ENCODE measurements around the gene CDH2.

The CDH2 gene

GRCh38 chr18:28018351-28018750 lies 158.6 kb downstream of the CDH2 start:
- Histone ChIP-seq H3K4me3 (ENCODE audit: insufficient read length, low read depth) (no peak overlapping the region), H3K9me3 (ENCODE audit: insufficient read depth, low read length) (no peaks in the 10 kb centered on the region), H3K36me3 (ENCODE audit: insufficient read depth, insufficient read length, low read length) (no peaks in the 10 kb centered on the region), H3K27me3 (ENCODE audit: insufficient read depth, insufficient read length) (no peaks in the 10 kb centered on the region), H3K4me1 (ENCODE audit: insufficient read depth, insufficient read length) (no peaks in the 10 kb centered on the region), H3K9ac (ENCODE audit: insufficient read length, low read depth) (no peak overlapping the region)
- DNase-seq (ENCODE audit: low read depth, low spot score) = no peak
- TF ChIP-seq ZNF274 (IDR thresholded peaks at IDR 0.05; ENCODE audit: low read depth, low read length) = no peak
- TF ChIP-seq SUZ12 (IDR thresholded peaks at IDR 0.05; ENCODE audit: extremely low read depth, insufficient read depth, insufficient read length) = no peak
- TF ChIP-seq YY1 (IDR thresholded peaks at IDR 0.05; ENCODE audit: insufficient read depth, insufficient read length) = no peak

- no peaks in the 10 kb centered on the region for H3K27me3 ChIP-seq (ENCODE audit: insufficient read depth, insufficient read length)
- H3K9ac ChIP-seq (ENCODE audit: insufficient read length, low read depth) = no peak overlapping the region
- no peaks in the 10 kb centered on the region for H3K4me1 ChIP-seq (ENCODE audit: insufficient read depth, insufficient read length)
- no peaks in the 10 kb centered on the region for H3K9me3 ChIP-seq (ENCODE audit: insufficient read depth, low read length)
- no peaks in the 10 kb centered on the region for H3K36me3 ChIP-seq (ENCODE audit: insufficient read depth, insufficient read length, low read length)
- no peak for DNase-seq (ENCODE audit: low read depth, low spot score)
- TF ChIP-seq SUZ12 (IDR thresholded peaks at IDR 0.05; ENCODE audit: extremely low read depth, insufficient read depth, insufficient read length) (no peak), ZNF274 (IDR thresholded peaks at IDR 0.05; ENCODE audit: low read depth, low read length) (no peak), YY1 (IDR thresholded peaks at IDR 0.05; ENCODE audit: insufficient read depth, insufficient read length) (no peak)
- H3K4me3 ChIP-seq (ENCODE audit: insufficient read length, low read depth) = no peak overlapping the region
Measured at GRCh38 chr18:28015671-28016070, 161.3 kb downstream of the CDH2 start.

GRCh38 chr18:28013066-28013465 lies 163.9 kb downstream of the CDH2 start:
- Histone ChIP-seq H3K36me3 (ENCODE audit: insufficient read depth, insufficient read length, low read length) (no peaks in the 10 kb centered on the region), H3K9ac (ENCODE audit: insufficient read length, low read depth) (no peak overlapping the region), H3K9me3 (ENCODE audit: insufficient read depth, low read length) (no peaks in the 10 kb centered on the region), H3K4me3 (ENCODE audit: insufficient read length, low read depth) (no peak overlapping the region), H3K27me3 (ENCODE audit: insufficient read depth, insufficient read length) (no peaks in the 10 kb centered on the region), H3K4me1 (ENCODE audit: insufficient read depth, insufficient read length) (no peaks in the 10 kb centered on the region)
- DNase-seq (ENCODE audit: low read depth, low spot score) = no peak
- TF ChIP-seq YY1 (IDR thresholded peaks at IDR 0.05; ENCODE audit: insufficient read depth, insufficient read length) (no peak), ZNF274 (IDR thresholded peaks at IDR 0.05; ENCODE audit: low read depth, low read length) (no peak), SUZ12 (IDR thresholded peaks at IDR 0.05; ENCODE audit: extremely low read depth, insufficient read depth, insufficient read length) (no peak)

GRCh38 chr18:28012336-28012735 lies 164.6 kb downstream of the CDH2 start:
- Histone ChIP-seq H3K9me3 (ENCODE audit: insufficient read depth, low read length) (no peaks in the 10 kb centered on the region), H3K4me3 (ENCODE audit: insufficient read length, low read depth) (no peak overlapping the region), H3K9ac (ENCODE audit: insufficient read length, low read depth) (no peak overlapping the region), H3K27me3 (ENCODE audit: insufficient read depth, insufficient read length) (no peaks in the 10 kb centered on the region), H3K4me1 (ENCODE audit: insufficient read depth, insufficient read length) (no peaks in the 10 kb centered on the region), H3K36me3 (ENCODE audit: insufficient read depth, insufficient read length, low read length) (no peaks in the 10 kb centered on the region)
- TF ChIP-seq SUZ12 (IDR thresholded peaks at IDR 0.05; ENCODE audit: extremely low read depth, insufficient read depth, insufficient read length) (no peak), YY1 (IDR thresholded peaks at IDR 0.05; ENCODE audit: insufficient read depth, insufficient read length) (no peak), ZNF274 (IDR thresholded peaks at IDR 0.05; ENCODE audit: low read depth, low read length) (no peak)
- DNase-seq (ENCODE audit: low read depth, low spot score) = no peak

GRCh38 chr18:28009589-28009988 lies 167.3 kb downstream of the CDH2 start:
- TF ChIP-seq YY1 (IDR thresholded peaks at IDR 0.05; ENCODE audit: insufficient read depth, insufficient read length) = no peak
- TF ChIP-seq ZNF274 (IDR thresholded peaks at IDR 0.05; ENCODE audit: low read depth, low read length) = no peak
- TF ChIP-seq SUZ12 (IDR thresholded peaks at IDR 0.05; ENCODE audit: extremely low read depth, insufficient read depth, insufficient read length) = no peak
- H3K36me3 ChIP-seq (ENCODE audit: insufficient read depth, insufficient read length, low read length) = no peaks in the 10 kb centered on the region

GRCh38 chr18:28007841-28008240 lies 169.1 kb downstream of the CDH2 start:
- Histone ChIP-seq H3K4me3 (ENCODE audit: insufficient read length, low read depth) (no peak overlapping the region), H3K27me3 (ENCODE audit: insufficient read depth, insufficient read length) (no peaks in the 10 kb centered on the region), H3K36me3 (ENCODE audit: insufficient read depth, insufficient read length, low read length) (no peaks in the 10 kb centered on the region), H3K9ac (ENCODE audit: insufficient read length, low read depth) (no peak overlapping the region), H3K4me1 (ENCODE audit: insufficient read depth, insufficient read length) (no peaks in the 10 kb centered on the region), H3K9me3 (ENCODE audit: insufficient read depth, low read length) (no peaks in the 10 kb centered on the region)
- TF ChIP-seq ZNF274 (IDR thresholded peaks at IDR 0.05; ENCODE audit: low read depth, low read length) = no peak
- no peak for TF ChIP-seq SUZ12 (IDR thresholded peaks at IDR 0.05; ENCODE audit: extremely low read depth, insufficient read depth, insufficient read length)
- no peak for TF ChIP-seq YY1 (IDR thresholded peaks at IDR 0.05; ENCODE audit: insufficient read depth, insufficient read length)
- DNase-seq (ENCODE audit: low read depth, low spot score) = no peak

More at GRCh38 chr18:28009589-28009988, 167.3 kb downstream of the CDH2 start:
- Histone ChIP-seq H3K9me3 (ENCODE audit: insufficient read depth, low read length) (no peaks in the 10 kb centered on the region), H3K9ac (ENCODE audit: insufficient read length, low read depth) (no peak overlapping the region), H3K4me3 (ENCODE audit: insufficient read length, low read depth) (no peak overlapping the region), H3K4me1 (ENCODE audit: insufficient read depth, insufficient read length) (no peaks in the 10 kb centered on the region), H3K27me3 (ENCODE audit: insufficient read depth, insufficient read length) (no peaks in the 10 kb centered on the region)
- no peak for DNase-seq (ENCODE audit: low read depth, low spot score)

- no peaks in the 10 kb centered on the region for H3K9me3 ChIP-seq (ENCODE audit: insufficient read depth, low read length)
- no peak for DNase-seq (ENCODE audit: low read depth, low spot score)
- no peak for TF ChIP-seq YY1 (IDR thresholded peaks at IDR 0.05; ENCODE audit: insufficient read depth, insufficient read length)
- TF ChIP-seq ZNF274 (IDR thresholded peaks at IDR 0.05; ENCODE audit: low read depth, low read length) = no peak
- no peak for TF ChIP-seq SUZ12 (IDR thresholded peaks at IDR 0.05; ENCODE audit: extremely low read depth, insufficient read depth, insufficient read length)
- no peak overlapping the region for H3K4me3 ChIP-seq (ENCODE audit: insufficient read length, low read depth)
- no peaks in the 10 kb centered on the region for H3K36me3 ChIP-seq (ENCODE audit: insufficient read depth, insufficient read length, low read length)
- no peaks in the 10 kb centered on the region for H3K27me3 ChIP-seq (ENCODE audit: insufficient read depth, insufficient read length)
- no peaks in the 10 kb centered on the region for H3K4me1 ChIP-seq (ENCODE audit: insufficient read depth, insufficient read length)
- H3K9ac ChIP-seq (ENCODE audit: insufficient read length, low read depth) = no peak overlapping the region
Measured at GRCh38 chr18:28005164-28005563, 171.8 kb downstream of the CDH2 start.

Data from NT2/D1 (cell line).